ENCODE data around the gene WDR64.

DNA sequence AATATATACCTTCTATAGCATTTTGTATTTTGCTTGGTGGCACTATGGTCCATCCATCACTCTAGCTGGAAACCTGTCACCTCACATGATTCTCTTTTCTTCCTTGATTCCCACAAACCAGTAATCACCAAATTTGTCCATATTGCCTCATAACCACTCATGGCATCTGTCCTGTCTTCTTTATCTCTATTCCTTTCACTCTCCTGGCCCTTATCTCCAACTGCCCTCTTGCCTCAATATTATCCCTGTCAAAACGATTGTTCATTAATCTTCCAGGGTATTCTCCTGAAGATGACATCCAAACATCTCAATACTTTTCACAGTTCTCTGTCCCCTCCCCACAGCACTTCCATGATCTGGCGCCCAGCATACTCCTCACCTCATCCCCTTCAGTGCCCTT is 46.1 kb downstream of the WDR64 start:
- TF ChIP-seq POLR2A (IDR thresholded peaks at IDR 0.05; ENCODE audit: low read depth, low read length), result no peak
- TF ChIP-seq, protein P1, sequence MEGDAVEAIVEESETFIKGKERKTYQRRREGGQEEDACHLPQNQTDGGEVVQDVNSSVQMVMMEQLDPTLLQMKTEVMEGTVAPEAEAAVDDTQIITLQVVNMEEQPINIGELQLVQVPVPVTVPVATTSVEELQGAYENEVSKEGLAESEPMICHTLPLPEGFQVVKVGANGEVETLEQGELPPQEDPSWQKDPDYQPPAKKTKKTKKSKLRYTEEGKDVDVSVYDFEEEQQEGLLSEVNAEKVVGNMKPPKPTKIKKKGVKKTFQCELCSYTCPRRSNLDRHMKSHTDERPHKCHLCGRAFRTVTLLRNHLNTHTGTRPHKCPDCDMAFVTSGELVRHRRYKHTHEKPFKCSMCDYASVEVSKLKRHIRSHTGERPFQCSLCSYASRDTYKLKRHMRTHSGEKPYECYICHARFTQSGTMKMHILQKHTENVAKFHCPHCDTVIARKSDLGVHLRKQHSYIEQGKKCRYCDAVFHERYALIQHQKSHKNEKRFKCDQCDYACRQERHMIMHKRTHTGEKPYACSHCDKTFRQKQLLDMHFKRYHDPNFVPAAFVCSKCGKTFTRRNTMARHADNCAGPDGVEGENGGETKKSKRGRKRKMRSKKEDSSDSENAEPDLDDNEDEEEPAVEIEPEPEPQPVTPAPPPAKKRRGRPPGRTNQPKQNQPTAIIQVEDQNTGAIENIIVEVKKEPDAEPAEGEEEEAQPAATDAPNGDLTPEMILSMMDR (conservative IDR thresholded peaks at IDR 0.05; ENCODE audit: low read depth, low read length), result no peak
- TF ChIP-seq FOS (IDR thresholded peaks at IDR 0.05; ENCODE audit: low read depth, low read length), result no peak
- no peak for TF ChIP-seq SMC3 (IDR thresholded peaks at IDR 0.05; ENCODE audit: low read depth, low read length)
- no peak for TF ChIP-seq MAFK (IDR thresholded peaks at IDR 0.05; ENCODE audit: low read depth, low read length)
- TF ChIP-seq CEBPB (IDR thresholded peaks at IDR 0.05; ENCODE audit: low read depth, low read length), result no peak
- no peak for TF ChIP-seq RFX5 (IDR thresholded peaks at IDR 0.05; ENCODE audit: low read depth, low read length)
- no peak for TF ChIP-seq CHD1 (IDR thresholded peaks at IDR 0.05; ENCODE audit: low read depth, low read length)
- TF ChIP-seq RAD21 (IDR thresholded peaks at IDR 0.05; ENCODE audit: low read length), result no peak
